Endothelial cell (in vitro differentiated cells): ENCODE data around the gene TAF15. TPM values are rescaled to one million over a fixed set of nuclear protein-coding genes. Genes with fewer than 3 reads are reported as not detected.

Experiments
- DNase-seq: peaks from one replicate; pipeline ENCODE4 v3.0.0; 2021; ENCODE audit warnings: low spot score
- H3K27ac Mint-ChIP-seq: one replicate; pipeline ENCODE4 v1.8.0; 2021; ENCODE audit warnings: mixed read lengths, inconsistent platforms; ENCODE audit not compliant: unreplicated experiment
- H3K27me3 Mint-ChIP-seq: one replicate; pipeline ENCODE4 v1.8.0; 2021; ENCODE audit warnings: mild to moderate bottlenecking, moderate library complexity, mixed read lengths, inconsistent platforms; ENCODE audit not compliant: unreplicated experiment
- H3K36me3 Mint-ChIP-seq: one replicate; pipeline ENCODE4 v1.8.0; 2021; ENCODE audit warnings: mild to moderate bottlenecking, low read depth, mixed read lengths, inconsistent platforms; ENCODE audit not compliant: unreplicated experiment
- H3K4me1 Mint-ChIP-seq: one replicate; pipeline ENCODE4 v1.8.0; 2021; ENCODE audit warnings: mild to moderate bottlenecking, mixed read lengths, inconsistent platforms; ENCODE audit not compliant: unreplicated experiment
- H3K4me3 Mint-ChIP-seq: one replicate; pipeline ENCODE4 v1.8.0; 2021; ENCODE audit warnings: mild to moderate bottlenecking, mixed read lengths, inconsistent platforms; ENCODE audit not compliant: unreplicated experiment
- H3K9me3 Mint-ChIP-seq: one replicate; pipeline ENCODE4 v1.8.0; 2021; ENCODE audit warnings: mixed read lengths, inconsistent platforms; ENCODE audit not compliant: unreplicated experiment
- CTCF ChIP-seq: fragments of 200-600 bp; sonication (generic); IDR thresholded peaks from one replicate; pipeline ENCODE4 v1.5.0; 2021; ENCODE audit warnings: antibody characterized with exemption; ENCODE audit not compliant: unreplicated experiment
- total RNA-seq: library from RNA; stranded (reverse); fragmentation: NEBNext Ultra II Directional; extraction: Animal tissue kit (Norgen Biotek cat#: 25700); gene quantifications from one replicate; pipeline ENCODE4 v1.2.1, GENCODE V29; 2021; ENCODE audit not compliant: unreplicated experiment

The TAF15 gene
- total RNA-seq, 1 donor from 2014 or later: 188 TPM

DNA sequence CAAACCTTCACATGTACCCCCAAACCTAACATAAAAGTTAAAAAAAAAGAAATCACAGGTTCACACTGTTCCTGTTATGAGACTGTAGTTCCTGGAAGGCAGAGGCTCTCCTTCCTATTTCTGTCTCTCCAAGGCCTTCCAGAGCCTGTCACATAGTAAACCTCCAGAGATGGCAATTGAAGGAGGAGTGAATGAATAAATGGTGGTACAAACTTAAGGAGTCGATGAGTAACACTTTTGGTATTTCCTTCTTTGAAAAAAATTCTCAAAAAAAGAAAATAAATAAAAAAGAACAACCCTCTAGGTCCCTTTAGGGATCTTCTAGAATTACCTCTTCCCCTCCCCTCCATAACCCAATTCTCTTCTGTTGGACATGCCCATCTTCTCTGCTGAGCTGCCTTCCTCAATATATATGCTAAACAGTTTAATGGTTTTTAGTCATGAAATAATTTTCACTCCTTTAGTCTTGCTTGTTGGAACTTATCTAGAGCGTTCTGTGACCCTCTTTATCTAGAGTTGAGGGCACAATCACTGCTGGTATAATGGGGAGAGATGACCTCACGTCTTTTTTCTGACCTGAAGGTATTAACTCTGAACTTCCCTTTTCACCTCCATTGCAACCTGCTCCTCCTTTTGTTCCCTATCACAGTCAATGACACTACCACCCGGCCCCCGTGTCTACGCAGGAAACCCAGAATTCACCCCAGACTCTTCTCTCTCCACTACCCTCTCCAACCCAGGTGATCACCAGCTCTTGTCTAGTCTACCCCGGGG is 1.7 kb upstream of the TAF15 start:
- no peak for DNase-seq
- Mint-ChIP-seq H3K27ac (no peak overlapping the region), H3K4me1 (peaks cover 44% of the 10 kb centered on the region), H3K36me3 (no peaks in the 10 kb centered on the region), H3K4me3 (peak overlapping the region; percentile 21), H3K9me3 (no peaks in the 10 kb centered on the region), H3K27me3 (no peaks in the 10 kb centered on the region)
- no peak for TF ChIP-seq CTCF

DNA sequence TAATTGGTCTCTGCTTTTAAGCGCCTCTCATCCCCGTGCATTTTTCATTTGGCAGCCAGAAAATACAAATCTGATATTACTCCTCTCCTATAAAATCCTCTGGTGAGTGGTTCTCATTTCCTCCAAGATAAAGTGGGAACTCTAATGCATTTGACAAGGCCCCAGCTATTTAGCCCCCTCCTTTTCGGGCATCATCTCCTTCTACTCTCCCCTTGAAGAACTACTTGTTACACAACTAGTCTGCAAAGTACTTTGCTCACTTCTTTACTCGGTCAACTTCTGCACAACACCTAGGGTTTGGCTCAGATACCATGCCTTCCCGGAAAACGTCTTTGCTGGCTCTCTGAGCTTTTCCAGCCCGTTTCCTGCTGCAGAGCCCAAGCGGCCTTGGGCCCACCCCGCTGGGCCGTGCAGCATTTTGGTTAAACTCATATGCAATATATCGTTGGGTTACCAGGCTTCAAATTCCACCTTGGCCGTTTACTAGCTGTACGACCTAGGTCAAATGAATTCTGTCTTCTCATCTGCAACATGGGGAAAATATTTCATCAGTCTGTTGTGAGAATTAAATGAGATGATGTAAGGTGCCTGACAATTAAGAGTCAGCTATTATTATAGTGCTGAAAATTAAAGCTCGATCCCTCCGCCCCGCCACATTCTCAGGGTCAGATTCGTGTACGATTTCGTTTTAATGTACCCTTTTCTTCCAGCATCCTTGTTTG is 883 bp upstream of the TAF15 start:
- DNase-seq: peak; percentile 23
- Mint-ChIP-seq H3K27ac (peak overlapping the region; percentile 96), H3K9me3 (no peaks in the 10 kb centered on the region), H3K4me3 (peak overlapping the region; percentile 96), H3K27me3 (peaks cover 2% of the 10 kb centered on the region), H3K4me1 (peaks cover 37% of the 10 kb centered on the region), H3K36me3 (no peaks in the 10 kb centered on the region)
- no peak for TF ChIP-seq CTCF

- H3K27me3 Mint-ChIP-seq: peaks cover 2% of the 10 kb centered on the region
- TF ChIP-seq CTCF: no peak
- no peaks in the 10 kb centered on the region for H3K36me3 Mint-ChIP-seq
- H3K27ac Mint-ChIP-seq: peak overlapping the region; percentile 72
- H3K4me1 Mint-ChIP-seq: peaks cover 39% of the 10 kb centered on the region
- no peak for DNase-seq
- H3K4me3 Mint-ChIP-seq: peak overlapping the region; percentile 96
- no peaks in the 10 kb centered on the region for H3K9me3 Mint-ChIP-seq
These were observed 674 bp downstream of the TAF15 start for GRCh38 chr17:35809855-35810461.

- TF ChIP-seq CTCF: no peak
- H3K4me3 Mint-ChIP-seq: no peak overlapping the region
- peaks cover 37% of the 10 kb centered on the region for H3K4me1 Mint-ChIP-seq
- H3K27me3 Mint-ChIP-seq: peaks cover 2% of the 10 kb centered on the region
- H3K27ac Mint-ChIP-seq: no peak overlapping the region
- H3K36me3 Mint-ChIP-seq: no peaks in the 10 kb centered on the region
- no peaks in the 10 kb centered on the region for H3K9me3 Mint-ChIP-seq
- no peak for DNase-seq
These were observed 2.5 kb downstream of the TAF15 start for GRCh38 chr17:35811759-35812158.
